Measurements from ENCODE around the gene RPA3.

- no peak for TF ChIP-seq CTCF (IDR thresholded peaks at IDR 0.05)
- no peak for TF ChIP-seq POLR2A (IDR thresholded peaks at IDR 0.05)
Observed at GRCh38 chr7:7665031-7665430, 53.4 kb downstream of the RPA3 start.

All from right lobe of liver (tissue), 4 donors.